Mesothelial cell of epicardium (in vitro differentiated cells): Measurements from ENCODE around the gene HYI. TPM values are rescaled to one million over a fixed set of nuclear protein-coding genes. Genes with fewer than 3 reads are reported as not detected.

Source experiments
- DNase-seq, 2 experiments: peaks; one replicate each; pipeline ENCODE4 v3.0.0; 2021; ENCODE audit warnings: low spot score in 2 of 2; ENCODE audit not compliant: unreplicated experiment in 2 of 2
- H3K27ac Mint-ChIP-seq: 2 replicates; pipeline ENCODE4 v1.8.0; 2021; ENCODE audit warnings: mixed read lengths
- H3K27me3 Mint-ChIP-seq: 2 replicates; pipeline ENCODE4 v1.8.0; 2021; ENCODE audit warnings: low read depth, mixed read lengths
- H3K36me3 Mint-ChIP-seq: 2 replicates; pipeline ENCODE4 v1.8.0; 2021; ENCODE audit warnings: mixed read lengths
- H3K4me1 Mint-ChIP-seq: 2 replicates; pipeline ENCODE4 v1.8.0; 2021; ENCODE audit warnings: mixed read lengths
- H3K4me3 Mint-ChIP-seq: 2 replicates; pipeline ENCODE4 v1.8.0; 2021; ENCODE audit warnings: mild to moderate bottlenecking, moderate library complexity, mixed read lengths
- H3K9me3 Mint-ChIP-seq: 2 replicates; pipeline ENCODE4 v1.8.0; 2021; ENCODE audit warnings: mixed read lengths
- total RNA-seq: library from RNA; stranded (reverse); gene quantifications from 3 replicates; pipeline ENCODE4 v1.2.1, GENCODE V29; 2021
- TF ChIP-seq, protein P1 (sequence below): fragments of 200-600 bp; sonication (generic); IDR thresholded peaks from one replicate; pipeline ENCODE4 v1.5.0; 2021; ENCODE audit warnings: antibody characterized with exemption; ENCODE audit not compliant: unreplicated experiment

HYI gene
- total RNA-seq, 1 donor from 2014 or later: 41.2 TPM

DNA sequence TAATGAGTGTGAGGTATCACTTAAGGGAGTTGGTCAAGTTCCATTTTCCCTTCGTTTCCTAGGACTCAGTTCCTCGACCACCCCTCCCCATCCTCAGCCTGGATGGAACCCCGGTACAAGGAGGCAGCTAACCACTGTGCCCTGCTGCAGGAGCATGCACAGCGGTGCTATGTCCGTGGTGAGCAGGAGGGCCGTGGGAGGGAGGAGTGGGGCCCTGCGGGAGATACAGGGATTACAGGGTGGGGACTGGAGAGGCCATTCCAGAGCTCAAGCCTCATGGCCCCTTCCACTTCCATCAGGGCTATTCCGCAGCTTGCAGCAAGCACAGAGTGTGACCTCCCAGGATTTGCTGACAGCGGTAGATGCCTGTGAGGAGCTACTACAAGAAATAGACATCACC lies 25.8 kb downstream of the HYI start:
- Mint-ChIP-seq H3K4me1 (no peaks in the 10 kb centered on the region), H3K9me3 (no peaks in the 10 kb centered on the region), H3K4me3 (no peak overlapping the region), H3K27me3 (no peaks in the 10 kb centered on the region), H3K27ac (no peak overlapping the region), H3K36me3 (peaks cover 35% of the 10 kb centered on the region)
- no peak for DNase-seq
- TF ChIP-seq, protein P1, sequence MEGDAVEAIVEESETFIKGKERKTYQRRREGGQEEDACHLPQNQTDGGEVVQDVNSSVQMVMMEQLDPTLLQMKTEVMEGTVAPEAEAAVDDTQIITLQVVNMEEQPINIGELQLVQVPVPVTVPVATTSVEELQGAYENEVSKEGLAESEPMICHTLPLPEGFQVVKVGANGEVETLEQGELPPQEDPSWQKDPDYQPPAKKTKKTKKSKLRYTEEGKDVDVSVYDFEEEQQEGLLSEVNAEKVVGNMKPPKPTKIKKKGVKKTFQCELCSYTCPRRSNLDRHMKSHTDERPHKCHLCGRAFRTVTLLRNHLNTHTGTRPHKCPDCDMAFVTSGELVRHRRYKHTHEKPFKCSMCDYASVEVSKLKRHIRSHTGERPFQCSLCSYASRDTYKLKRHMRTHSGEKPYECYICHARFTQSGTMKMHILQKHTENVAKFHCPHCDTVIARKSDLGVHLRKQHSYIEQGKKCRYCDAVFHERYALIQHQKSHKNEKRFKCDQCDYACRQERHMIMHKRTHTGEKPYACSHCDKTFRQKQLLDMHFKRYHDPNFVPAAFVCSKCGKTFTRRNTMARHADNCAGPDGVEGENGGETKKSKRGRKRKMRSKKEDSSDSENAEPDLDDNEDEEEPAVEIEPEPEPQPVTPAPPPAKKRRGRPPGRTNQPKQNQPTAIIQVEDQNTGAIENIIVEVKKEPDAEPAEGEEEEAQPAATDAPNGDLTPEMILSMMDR: no peak

DNA sequence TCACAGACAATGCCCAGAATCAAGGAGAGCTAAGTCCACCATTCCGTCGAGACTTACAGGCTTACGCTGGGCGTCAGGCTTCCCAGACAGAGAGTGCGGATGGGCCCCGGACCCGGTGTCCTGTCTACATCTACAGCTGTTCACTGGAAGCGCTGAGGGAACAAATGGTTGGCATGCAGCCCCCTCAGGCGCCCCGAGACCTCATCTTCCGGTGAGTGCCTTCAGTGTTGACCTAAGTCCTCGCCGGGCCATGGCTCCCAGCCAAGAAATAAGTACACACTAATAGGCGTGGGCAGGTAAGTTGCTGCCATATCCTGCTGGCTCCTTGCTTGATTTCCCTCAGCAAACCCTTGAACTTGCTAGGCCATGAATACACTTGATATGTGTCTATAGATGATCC lies 26.2 kb downstream of the HYI start:
- Mint-ChIP-seq H3K27ac (no peak overlapping the region), H3K4me1 (no peaks in the 10 kb centered on the region), H3K27me3 (no peaks in the 10 kb centered on the region), H3K4me3 (no peak overlapping the region), H3K36me3 (peaks cover 38% of the 10 kb centered on the region), H3K9me3 (no peaks in the 10 kb centered on the region)
- no peak for DNase-seq
- TF ChIP-seq, protein P1: no peak

DNA sequence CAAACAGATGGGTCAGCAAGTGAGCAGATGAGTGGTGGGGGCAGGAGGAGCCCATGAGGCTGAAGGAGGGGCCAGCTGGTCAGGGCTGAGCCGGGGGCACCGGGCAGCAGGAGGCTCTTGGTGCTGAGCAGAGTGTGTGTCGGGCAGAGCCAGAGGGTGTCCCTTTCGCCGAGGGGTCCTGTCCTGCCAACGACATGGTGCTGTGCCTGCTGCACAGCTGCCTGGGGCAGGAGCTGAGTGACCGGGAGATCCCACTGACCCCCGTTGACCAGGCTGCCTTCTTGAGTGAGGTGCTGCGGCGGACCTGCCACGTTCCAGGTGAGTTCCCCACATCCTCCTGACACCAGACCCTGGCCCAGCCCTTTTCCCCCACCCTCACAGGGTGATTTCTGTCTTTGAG lies 27.5 kb downstream of the HYI start:
- H3K36me3 Mint-ChIP-seq: peaks cover 35% of the 10 kb centered on the region
- no peaks in the 10 kb centered on the region for H3K9me3 Mint-ChIP-seq

DNA sequence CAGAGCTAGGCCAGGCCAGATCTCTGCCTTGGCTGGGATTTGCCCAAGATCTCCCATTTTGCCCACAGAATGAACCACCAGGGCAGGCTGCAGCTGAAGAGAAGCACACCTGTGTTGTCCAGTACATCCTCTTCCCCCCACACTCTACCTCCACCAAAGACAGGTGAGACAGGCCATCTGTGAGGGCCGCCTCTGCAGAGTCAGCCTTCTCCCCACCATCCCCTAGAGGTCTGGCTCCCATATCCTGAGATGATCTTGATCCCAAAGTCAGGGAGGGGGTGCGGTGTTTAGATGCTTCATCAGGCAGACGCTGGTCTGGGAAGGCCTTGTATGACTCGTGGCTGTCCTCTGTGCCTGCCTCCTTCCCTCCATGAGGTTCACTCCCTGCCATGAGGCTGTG lies 28.7 kb downstream of the HYI start:
- H3K36me3 Mint-ChIP-seq: peaks cover 33% of the 10 kb centered on the region
- H3K4me1 Mint-ChIP-seq: no peaks in the 10 kb centered on the region
- DNase-seq: no peak
- no peaks in the 10 kb centered on the region for H3K27me3 Mint-ChIP-seq
- TF ChIP-seq, protein P1: no peak
- H3K27ac Mint-ChIP-seq: no peak overlapping the region
- no peak overlapping the region for H3K4me3 Mint-ChIP-seq
- H3K9me3 Mint-ChIP-seq: no peaks in the 10 kb centered on the region

More for the DNA sequence above, 27.5 kb downstream of the HYI start:
- TF ChIP-seq, protein P1: no peak
- Mint-ChIP-seq H3K27me3 (no peaks in the 10 kb centered on the region), H3K4me3 (no peak overlapping the region), H3K27ac (no peak overlapping the region), H3K4me1 (no peaks in the 10 kb centered on the region)
- no peak for DNase-seq

DNA sequence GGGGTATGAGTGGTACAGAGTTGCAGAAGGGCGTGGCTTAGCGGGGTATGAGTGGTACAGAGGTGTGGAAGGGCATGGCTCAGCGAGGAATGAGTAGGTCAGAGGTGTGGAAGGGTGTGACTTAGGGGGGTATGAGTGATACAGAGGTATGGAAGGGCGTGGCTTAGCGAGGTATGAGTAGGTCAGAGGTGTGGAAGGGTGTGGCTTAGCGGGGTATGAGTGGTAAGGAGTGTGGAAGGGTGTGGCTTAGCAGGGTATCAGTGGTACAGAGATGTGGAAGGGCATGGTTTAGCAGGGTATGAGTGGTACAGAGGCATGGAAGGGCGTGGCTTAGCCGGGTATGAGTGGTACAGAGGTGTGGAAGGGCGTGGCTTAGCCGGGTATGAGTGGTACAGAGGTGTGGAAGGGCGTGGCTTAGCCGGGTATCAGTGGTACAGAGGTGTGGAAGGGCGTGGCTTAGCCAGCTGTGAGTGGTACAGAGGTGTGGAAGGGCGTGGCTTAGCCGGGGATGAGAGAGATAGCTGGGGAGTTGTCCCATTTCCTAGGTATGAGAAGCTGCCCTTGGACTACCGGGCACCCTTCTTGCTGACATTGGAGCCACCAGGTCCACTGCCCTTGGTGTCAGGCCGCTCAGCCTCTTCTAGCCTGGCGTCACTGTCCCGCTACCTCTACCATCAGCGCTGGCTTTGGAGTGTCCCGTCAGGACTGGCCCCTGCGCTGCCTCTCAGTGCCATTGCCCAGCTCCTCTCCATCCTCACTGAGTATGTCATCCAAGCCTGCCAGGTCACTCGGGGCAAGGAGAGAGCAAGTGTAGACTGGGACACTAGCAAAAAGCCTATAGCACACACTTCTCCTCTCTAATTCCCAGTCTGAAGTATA lies 29.8 kb downstream of the HYI start:
- DNase-seq: no peak
- TF ChIP-seq, protein P1: no peak
- H3K4me1 Mint-ChIP-seq: no peaks in the 10 kb centered on the region
- no peaks in the 10 kb centered on the region for H3K27me3 Mint-ChIP-seq
- H3K9me3 Mint-ChIP-seq: no peaks in the 10 kb centered on the region
- peaks cover 34% of the 10 kb centered on the region for H3K36me3 Mint-ChIP-seq
- H3K27ac Mint-ChIP-seq: no peak overlapping the region
- H3K4me3 Mint-ChIP-seq: no peak overlapping the region
